Putamen (tissue), 1 donor: ENCODE data around the gene RELT.

Experiments
- DNase-seq: peaks from one replicate; pipeline ENCODE4 v3.0.0-alpha.2; 2016; ENCODE audit warnings: low spot score

RELT gene

GRCh38 chr11:73376160-73376802, at the start of gene RELT:
Gene RELT (plus strand): TSS chr11:73376399. CDS start chr11:73389137, 12,738 bp downstream.
- peak; percentile 88 for DNase-seq

GRCh38 chr11:73326929-73327811, 49.0 kb upstream of the RELT start:
- no peak for DNase-seq

- no peak for DNase-seq
Measured at GRCh38 chr11:73327812-73328364, 48.3 kb upstream of the RELT start.

- no peak for DNase-seq
Measured at GRCh38 chr11:73330569-73331093, 45.6 kb upstream of the RELT start.

GRCh38 chr11:73331138-73331916, 44.9 kb upstream of the RELT start:
- no peak for DNase-seq

- DNase-seq: no peak
Measured at GRCh38 chr11:73333173-73333572, 43.0 kb upstream of the RELT start.

- DNase-seq: no peak
Measured at GRCh38 chr11:73333640-73334383, 42.4 kb upstream of the RELT start.

GRCh38 chr11:73334384-73335203, 41.6 kb upstream of the RELT start:
- DNase-seq: no peak

GRCh38 chr11:73335204-73335923, 40.8 kb upstream of the RELT start:
- peak; percentile 77 for DNase-seq

GRCh38 chr11:73337846-73338245, 38.4 kb upstream of the RELT start:
- no peak for DNase-seq

GRCh38 chr11:73338279-73338678, 37.9 kb upstream of the RELT start:
- DNase-seq: no peak

GRCh38 chr11:73340164-73340563, 36.0 kb upstream of the RELT start:
- DNase-seq: no peak

GRCh38 chr11:73342633-73343032, 33.6 kb upstream of the RELT start:
- DNase-seq: no peak

- no peak for DNase-seq
Measured at GRCh38 chr11:73343076-73343873, 32.9 kb upstream of the RELT start.

- DNase-seq: peak; percentile 83
Measured at GRCh38 chr11:73344191-73344607, 32.0 kb upstream of the RELT start.

GRCh38 chr11:73345481-73346160, 30.6 kb upstream of the RELT start:
- DNase-seq: no peak

GRCh38 chr11:73346186-73346935, 29.8 kb upstream of the RELT start:
- no peak for DNase-seq
